H1 (cell line): ENCODE measurements around the gene MKRN1. TPM values are rescaled to one million over a fixed set of nuclear protein-coding genes. Genes with fewer than 3 reads are reported as not detected.
A peak's percentile ranks its signal among the peaks of the same experiment; 100 is the strongest.

Experiments
- BCL11A ChIP-seq, 2 experiments: IDR thresholded peaks; one replicate each; pipeline ENCODE4 v1.6.1; 2011; ENCODE audit warnings: low read depth in 2 of 2, low read length in 2 of 2, mild to moderate bottlenecking in 2 of 2
- EZH2 ChIP-seq: fragments of 200-600 bp; sonication (generic); IDR thresholded peaks from 2 replicates; pipeline ENCODE4 v1.7.1; 2012; ENCODE audit warnings: low read depth, mild to moderate bottlenecking, moderate library complexity, low read length, inconsistent platforms; ENCODE audit not compliant: severe bottlenecking
- FOSL1 ChIP-seq: IDR thresholded peaks from 2 replicates; pipeline ENCODE4 v1.6.1; 2011; ENCODE audit warnings: mild to moderate bottlenecking, low read depth, low read length, moderate library complexity; ENCODE audit not compliant: insufficient read depth
- HDAC2 ChIP-seq, 2 experiments: fragments of 300-600 bp in 1 of 2; sonication (generic) in 1 of 2; IDR thresholded peaks; 2 replicates each; pipeline ENCODE4 v1.6.1; 2011 to 2012; ENCODE audit warnings: low read depth in 2 of 2, low read length in 2 of 2, mild to moderate bottlenecking in 2 of 2, moderate library complexity in 2 of 2, borderline replicate concordance in 1 of 2, inconsistent platforms in 1 of 2
- KDM4A ChIP-seq: IDR thresholded peaks from one replicate; pipeline ENCODE4 v1.7.1; 2012; ENCODE audit warnings: low read depth, mild to moderate bottlenecking, moderate library complexity, low read length, inconsistent platforms; ENCODE audit not compliant: severe bottlenecking
- POLR2AphosphoS5 ChIP-seq: IDR thresholded peaks from 2 replicates; pipeline ENCODE4 v1.6.1; 2011; ENCODE audit warnings: low read depth, low read length
- SAP30 ChIP-seq: fragments of 300-600 bp; sonication (generic); IDR thresholded peaks from 2 replicates; pipeline ENCODE4 v1.7.1; 2012; ENCODE audit warnings: low read length, moderate library complexity, mild to moderate bottlenecking, inconsistent platforms; ENCODE audit not compliant: insufficient read depth, insufficient replicate concordance
- SIRT6 ChIP-seq: IDR thresholded peaks from one replicate; pipeline ENCODE4 v1.7.1; 2012; ENCODE audit warnings: low read length, inconsistent platforms
- SIX5 ChIP-seq: IDR thresholded peaks from 2 replicates; pipeline ENCODE4 v1.6.1; 2011; ENCODE audit warnings: mild to moderate bottlenecking, low read depth, low read length
- SP2 ChIP-seq: IDR thresholded peaks from 2 replicates; pipeline ENCODE4 v1.6.1; 2012; ENCODE audit warnings: mild to moderate bottlenecking, low read length, inconsistent platforms
- polyA plus RNA-seq, 7 experiments: library from polyadenylated mRNA; depleted of rRNA in 3 of 7; stranded (reverse) in 5 of 7; unstranded in 2 of 7; fragments of >200 nt in 5 of 7; fragments of 200-250 nt in 2 of 7; gene quantifications; 1 replicate in 5 of 7; 2 replicates in 1 of 7; 4 replicates in 1 of 7; pipeline versions ENCODE4 v1.2.1 to v1.2.3, GENCODE V29; 2011 to 2013; ENCODE audit warnings: missing spikeins in 2 of 7, mixed read lengths in 2 of 7
- total RNA-seq: library from RNA; stranded (reverse); fragmentation: NEBNext Ultra II Directional; extraction: Animal tissue kit (Norgen Biotek cat#: 25700); gene quantifications from 2 replicates; pipeline ENCODE4 v1.2.1, GENCODE V29; 2021

MKRN1 gene
- total and polyA plus RNA-seq, 2 of the 8 experiments (the other 6 are each of a cell fraction or from before 2014, with no cell fraction given), result 46.2 to 99.6 TPM

DNA sequence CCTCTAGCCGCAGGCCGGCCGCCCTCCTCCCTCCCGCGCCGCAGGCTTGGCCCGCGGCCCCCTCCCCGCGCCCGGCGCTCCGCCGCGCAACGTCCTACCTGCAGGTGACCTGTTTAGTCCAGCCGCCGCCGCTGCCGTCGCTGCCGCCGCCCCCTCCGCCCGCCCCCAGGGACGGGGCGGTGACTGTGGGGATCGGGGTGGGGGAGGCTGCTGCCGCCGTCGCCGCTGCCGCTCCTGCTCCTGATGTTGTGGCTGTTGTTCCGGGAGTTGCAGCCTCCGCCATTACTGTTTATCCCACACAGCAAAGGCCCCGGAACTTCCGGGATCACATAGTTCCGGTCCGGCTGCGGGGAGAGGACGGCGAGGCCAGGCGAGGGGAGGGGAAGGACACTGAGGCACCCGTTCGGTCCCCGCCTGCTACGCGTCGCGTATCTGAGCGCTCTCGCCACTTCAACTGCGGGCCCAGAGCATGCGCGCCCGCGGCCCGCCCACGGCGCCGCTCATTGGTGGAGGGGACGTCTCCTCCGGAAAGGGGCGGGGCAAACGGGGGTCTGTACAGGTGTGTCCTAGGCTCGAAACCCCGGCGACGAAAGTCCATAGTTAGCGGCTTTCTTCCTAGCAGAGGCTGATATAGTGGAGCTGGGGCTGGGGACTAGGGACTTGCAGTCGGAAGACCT, at the start of gene MKRN1 (continued):
- TF ChIP-seq SAP30, result no peak
- no peak for TF ChIP-seq SIRT6
- no peak for TF ChIP-seq SP2
- peak; percentile 94 for TF ChIP-seq POLR2AphosphoS5
- no peak for TF ChIP-seq KDM4A
- no peak for TF ChIP-seq EZH2
- no peak; a peak in 1 of 4 replicates for TF ChIP-seq HDAC2 (IDR thresholded peaks at IDR 0.05; ENCODE audit: borderline replicate concordance in 1 of 2, low read depth in 2 of 2, low read length in 2 of 2)
- TF ChIP-seq FOSL1, result no peak
- TF ChIP-seq SIX5, result no peak
- TF ChIP-seq BCL11A (IDR thresholded peaks at IDR 0.05; ENCODE audit: low read depth in 2 of 2, low read length in 2 of 2), result no peak
